ENCODE results near the gene TNNT3.

The TNNT3 gene

DNA sequence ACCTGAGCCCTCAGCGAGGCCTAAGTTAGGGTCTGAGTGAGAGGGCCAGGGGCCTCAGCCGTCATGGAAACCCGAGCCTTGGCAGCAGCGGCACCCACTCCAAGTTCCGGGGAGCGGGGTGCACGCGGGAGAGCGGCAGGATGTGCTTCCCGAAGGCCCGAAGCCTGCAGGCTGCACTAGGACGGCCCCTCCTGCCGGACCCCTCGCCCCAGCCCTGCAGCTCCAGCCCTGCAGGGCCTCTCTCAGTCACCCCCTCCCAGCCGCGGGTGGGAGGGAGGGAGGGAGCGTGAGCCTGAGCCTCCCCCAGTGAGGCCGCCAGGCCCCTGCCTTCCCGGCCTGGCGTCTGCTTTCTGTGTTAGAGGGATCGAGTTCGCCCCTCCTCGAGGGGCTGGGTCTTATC is 50.3 kb downstream of the TNNT3 start:
- Histone ChIP-seq H3K4me3 (no peak overlapping the region), H3K27ac (no peak overlapping the region)

GRCh38 chr11:1970956-1971355 is 51.5 kb downstream of the TNNT3 start:
- Histone ChIP-seq H3K27ac (no peak overlapping the region), H3K4me3 (no peak overlapping the region)

DNA sequence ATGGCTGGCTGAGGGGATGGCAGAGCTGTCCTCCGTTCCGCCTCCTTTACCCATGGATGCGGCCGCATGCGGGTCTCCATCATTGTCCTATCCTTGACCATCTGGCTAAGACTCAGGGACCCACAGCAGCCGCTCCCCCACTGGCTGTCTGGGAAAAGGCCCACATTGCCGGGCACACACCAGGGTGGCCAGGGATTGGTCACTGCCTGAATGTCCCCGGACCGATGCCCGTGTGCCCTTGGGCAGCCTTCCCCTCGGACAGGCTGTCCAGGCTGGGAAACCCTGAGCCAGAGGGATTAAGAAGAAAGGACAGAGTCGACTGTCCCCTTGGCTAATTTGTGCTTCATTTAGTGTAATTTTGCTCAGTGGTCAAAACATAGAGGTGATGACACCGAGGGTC is 55.7 kb downstream of the TNNT3 start:
- H3K4me3 ChIP-seq: no peak overlapping the region
- no peak overlapping the region for H3K27ac ChIP-seq

DNA sequence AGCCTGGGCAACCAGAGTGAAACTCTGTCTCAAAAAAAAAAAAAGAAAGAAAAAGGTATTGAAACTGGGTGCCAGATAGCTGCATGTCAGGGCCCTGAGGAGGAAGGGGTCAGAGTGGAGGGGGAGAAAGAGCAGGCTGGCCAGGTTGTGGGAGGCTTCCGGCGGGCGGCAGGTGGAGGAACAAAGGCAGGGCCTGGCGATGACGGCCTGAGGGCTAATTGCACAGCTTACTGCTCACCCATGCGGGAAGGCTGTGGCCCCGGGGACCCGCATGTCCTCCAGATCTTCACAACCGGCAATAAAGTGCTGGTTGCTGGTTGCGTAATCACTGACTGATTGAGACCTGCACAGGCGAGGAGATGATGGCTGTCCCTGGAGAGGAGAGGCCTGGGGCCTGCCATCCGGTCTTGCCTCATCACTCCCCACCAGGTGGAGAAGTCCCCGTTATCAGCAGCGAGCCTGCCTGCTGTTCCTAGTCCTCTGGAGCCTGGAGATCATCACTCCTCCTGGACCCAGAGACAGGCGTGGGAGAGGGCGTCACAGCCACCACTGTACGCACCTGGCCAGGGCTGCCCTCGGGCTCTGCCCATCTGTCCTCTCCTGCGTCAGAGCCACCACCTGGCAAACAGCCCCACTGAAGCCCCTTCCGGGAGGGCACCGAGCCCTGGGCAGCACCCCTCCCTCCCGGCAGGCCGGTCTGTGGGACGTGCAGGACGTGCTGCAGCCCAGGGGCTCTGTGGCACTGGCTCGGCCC is 59.4 kb downstream of the TNNT3 start:
- Histone ChIP-seq H3K27ac (no peak overlapping the region), H3K4me3 (no peak overlapping the region)

DNA sequence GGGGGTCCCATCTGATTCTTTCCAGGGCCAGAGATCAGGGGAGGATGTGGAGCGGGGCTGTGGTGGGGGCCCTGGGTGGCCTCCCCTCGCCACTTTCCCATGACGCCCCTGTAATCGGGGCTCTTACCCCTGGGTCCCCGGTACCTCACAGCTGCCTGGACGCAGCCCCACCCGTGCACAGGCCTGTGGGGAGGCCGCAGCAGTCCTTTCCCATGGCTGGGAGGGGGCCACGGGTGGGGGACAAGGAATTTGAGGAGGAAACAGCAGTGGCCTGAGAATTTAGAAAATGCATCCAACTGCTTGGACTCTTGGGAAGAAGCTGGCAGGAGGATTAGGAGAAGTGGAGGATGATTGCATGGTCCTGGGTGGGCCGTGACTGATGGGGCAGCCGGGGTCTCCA is 60.1 kb downstream of the TNNT3 start:
- H3K27ac ChIP-seq: no peak overlapping the region
- H3K4me3 ChIP-seq: no peak overlapping the region

GRCh38 chr11:1982873-1983600 is 63.5 kb downstream of the TNNT3 start:
- no peak overlapping the region for H3K27ac ChIP-seq
- H3K4me3 ChIP-seq: no peak overlapping the region

DNA sequence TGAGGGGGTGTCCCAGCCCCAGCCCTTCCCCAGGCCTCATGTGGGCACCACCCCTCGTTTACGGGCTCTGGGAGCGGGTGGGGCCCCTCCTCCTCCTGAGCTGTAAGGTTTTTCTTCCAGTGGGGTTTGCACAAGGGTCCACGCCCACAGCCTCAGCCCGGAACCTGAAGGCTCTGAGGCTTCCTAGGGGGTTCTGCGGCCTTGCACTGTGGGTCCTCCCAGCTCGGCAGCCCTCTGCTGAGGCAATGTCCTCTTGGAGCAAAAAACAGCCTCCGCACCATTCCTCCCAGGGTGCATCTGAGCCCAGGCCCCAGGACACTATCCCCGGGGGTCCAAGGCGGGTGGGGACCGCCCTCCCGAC is 64.1 kb downstream of the TNNT3 start:
- no peak overlapping the region for H3K4me3 ChIP-seq
- no peak overlapping the region for H3K27ac ChIP-seq

- H3K27ac ChIP-seq: no peak overlapping the region
- H3K4me3 ChIP-seq: no peak overlapping the region
Measured at GRCh38 chr11:1987024-1987423, 67.5 kb downstream of the TNNT3 start.

GRCh38 chr11:1988174-1988573 is 68.7 kb downstream of the TNNT3 start:
- Histone ChIP-seq H3K4me3 (no peak overlapping the region), H3K27ac (no peak overlapping the region)
